Keratinocyte (primary cell): ENCODE results near the gene NANOS1. TPM values are rescaled to one million over a fixed set of nuclear protein-coding genes. Genes with fewer than 3 reads are reported as not detected.

ENCODE experiments used
- DNase-seq: peaks from one replicate; pipeline ENCODE4 v3.0.0-alpha.2; 2011; ENCODE audit warnings: low read depth, missing footprints, low spot score
- FAIRE-seq: peaks from 2 replicates; lab custom pipeline; 2011; peaks lifted over from hg19 to GRCh38; lab: Jason Lieb, UNC
- H2AFZ ChIP-seq: 2 replicates; pipeline ENCODE4 v1.6.0; 2012; ENCODE audit warnings: low read length, control low read depth, inconsistent platforms; ENCODE audit not compliant: control insufficient read depth
- H3K27ac ChIP-seq: 2 replicates; pipeline ENCODE4 v1.5.1; 2011; ENCODE audit warnings: low read length; ENCODE audit not compliant: control insufficient read depth, insufficient read depth
- H3K27me3 ChIP-seq: 3 replicates; pipeline ENCODE4 v1.6.0; 2011; ENCODE audit warnings: low read length; ENCODE audit not compliant: control insufficient read depth, insufficient read depth; ENCODE audit errors: extremely low read depth
- H3K36me3 ChIP-seq, 2 experiments: 2 replicates in 1 of 2; 3 replicates in 1 of 2; pipeline ENCODE4 v1.5.1; 2011; ENCODE audit warnings: low read length in 2 of 2, mild to moderate bottlenecking in 1 of 2; ENCODE audit not compliant: control insufficient read depth in 2 of 2, insufficient read depth in 2 of 2; ENCODE audit errors: extremely low read depth in 1 of 2
- H3K4me1 ChIP-seq: 3 replicates; pipeline ENCODE4 v1.5.1; 2011; ENCODE audit warnings: low read length; ENCODE audit not compliant: control insufficient read depth, insufficient read depth; ENCODE audit errors: extremely low read depth
- H3K4me2 ChIP-seq: 3 replicates; pipeline ENCODE4 v1.6.0; 2011; ENCODE audit warnings: low read depth, low read length; ENCODE audit not compliant: control insufficient read depth, insufficient read depth; ENCODE audit errors: extremely low read depth
- H3K4me3 ChIP-seq, 3 experiments: fragments of 200-600 bp in 1 of 3; sonication (generic) in 1 of 3; 2 replicates in 2 of 3; 3 replicates in 1 of 3; pipeline ENCODE4 v1.5.1; 2011 to 2016; ENCODE audit warnings: low read length in 3 of 3, mild to moderate bottlenecking in 3 of 3, control low read depth in 2 of 3, inconsistent platforms in 1 of 3, low read depth in 1 of 3, mixed read lengths in 1 of 3, mixed run types in 1 of 3, moderate library complexity in 1 of 3; ENCODE audit not compliant: control insufficient read depth in 2 of 3, insufficient read depth in 2 of 3; ENCODE audit errors: extremely low read depth in 1 of 3
- H3K79me2 ChIP-seq: 2 replicates; pipeline ENCODE4 v1.6.0; 2012; ENCODE audit warnings: low read length; ENCODE audit not compliant: control insufficient read depth, insufficient read depth
- H3K9ac ChIP-seq: 3 replicates; pipeline ENCODE4 v1.6.0; 2011; ENCODE audit warnings: low read length; ENCODE audit not compliant: control insufficient read depth, insufficient read depth; ENCODE audit errors: extremely low read depth
- H3K9me1 ChIP-seq: 3 replicates; pipeline ENCODE4 v1.6.0; 2011; ENCODE audit warnings: low read length; ENCODE audit not compliant: control insufficient read depth, insufficient read depth; ENCODE audit errors: extremely low read depth
- H3K9me3 ChIP-seq: 2 replicates; pipeline ENCODE4 v1.5.1; 2012; ENCODE audit warnings: low read depth, low read length; ENCODE audit not compliant: control insufficient read depth
- H4K20me1 ChIP-seq: 3 replicates; pipeline ENCODE4 v1.6.0; 2011; ENCODE audit warnings: low read length; ENCODE audit not compliant: control insufficient read depth, insufficient read depth; ENCODE audit errors: extremely low read depth
- EZH2 ChIP-seq: IDR thresholded peaks from one replicate; pipeline ENCODE4 v1.6.1; 2012; ENCODE audit warnings: inconsistent platforms, mild to moderate bottlenecking, low read length, moderate library complexity
- dilution Hi-C: fragments of 300-500 bp; cut with MboI; formaldehyde crosslinking; loops from one replicate; pipeline ENCODE4 v1.7.0; 2020; ENCODE audit warnings: low sequenced_read_pairs; ENCODE audit not compliant: extremely low pct_ligation_motif_present
- polyA plus RNA-seq, 5 experiments: library from polyadenylated mRNA; depleted of rRNA in 3 of 5; stranded (reverse) in 3 of 5; stranded (forward) in 1 of 5; unstranded in 1 of 5; fragments of >200 nt; gene quantifications; 1 replicate in 1 of 5; 2 replicates in 3 of 5; 3 replicates in 1 of 5; pipeline versions ENCODE4 v1.2.1 to v1.2.3, GENCODE V29; 2011 to 2012; ENCODE audit warnings: missing spikeins in 2 of 5, low read depth in 1 of 5, low replicate concordance in 1 of 5
- TF ChIP-seq, protein P1 (sequence below), 3 experiments: IDR thresholded peaks in 1 of 3; conservative IDR thresholded peaks in 1 of 3; optimal IDR thresholded peaks in 1 of 3; 2 replicates in 2 of 3; 3 replicates in 1 of 3; pipeline versions ENCODE3 to v1.5.1; 2011; ENCODE audit warnings: low read length in 3 of 3, mild to moderate bottlenecking in 3 of 3, moderate library complexity in 2 of 3, control low read depth in 1 of 3, inconsistent platforms in 1 of 3; ENCODE audit not compliant: insufficient read depth in 2 of 3; ENCODE audit errors: extremely low read depth in 1 of 3

The NANOS1 gene
- polyA plus RNA-seq, 1 donor (not counting 4 experiments of a cell fraction or from before 2014, with no cell fraction given), result 2.1 TPM

DNA sequence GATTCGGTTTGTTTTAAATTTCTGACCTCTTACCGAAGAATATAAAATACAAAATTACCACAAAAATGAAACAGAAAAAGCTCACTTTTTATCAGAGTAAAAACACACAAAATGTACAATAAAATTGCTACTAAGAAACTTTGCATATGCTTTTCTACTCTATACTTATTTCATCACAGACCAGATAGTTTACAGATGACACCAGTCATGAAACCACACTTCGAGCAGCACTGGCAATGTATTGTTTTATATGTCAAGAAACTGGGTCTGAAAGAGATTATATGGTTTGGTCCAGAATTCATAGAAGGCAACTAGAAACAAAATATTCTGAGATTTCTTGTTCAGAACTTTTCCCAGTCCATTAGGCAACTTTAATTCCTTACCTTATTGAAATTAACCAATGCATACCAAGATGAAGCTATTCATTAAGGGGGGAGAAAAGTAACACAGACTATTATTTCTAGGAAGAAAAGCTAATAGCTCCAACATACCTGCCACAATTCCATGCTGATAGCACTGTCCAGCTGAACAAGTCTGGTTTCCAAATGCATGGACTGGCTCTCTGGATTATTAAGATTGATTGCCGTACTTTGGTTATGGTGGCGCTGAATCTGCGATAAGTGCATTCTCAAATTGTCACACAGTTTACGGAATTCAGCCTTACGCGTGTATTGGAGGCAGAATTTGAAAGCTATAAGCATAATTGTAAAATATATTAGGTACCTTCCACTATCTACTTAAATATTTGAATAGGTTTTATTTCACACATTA is 41.1 kb downstream of the NANOS1 start:
- no peak for DNase-seq
- Histone ChIP-seq H2AFZ (no peak overlapping the region), H4K20me1 (peaks cover 24% of the 10 kb centered on the region), H3K79me2 (peaks cover 90% of the 10 kb centered on the region), H3K9me3 (no peaks in the 10 kb centered on the region), H3K27ac (no peak overlapping the region), H3K27me3 (no peaks in the 10 kb centered on the region), H3K4me3 (no peak overlapping the region), H3K9me1 (no peaks in the 10 kb centered on the region), H3K9ac (no peak overlapping the region), H3K36me3 (peaks cover 22 to 34% of the 10 kb centered on the region in 2 experiments), H3K4me1 (no peaks in the 10 kb centered on the region), H3K4me2 (no peak overlapping the region)
- no peak for TF ChIP-seq EZH2
- TF ChIP-seq, protein P1, sequence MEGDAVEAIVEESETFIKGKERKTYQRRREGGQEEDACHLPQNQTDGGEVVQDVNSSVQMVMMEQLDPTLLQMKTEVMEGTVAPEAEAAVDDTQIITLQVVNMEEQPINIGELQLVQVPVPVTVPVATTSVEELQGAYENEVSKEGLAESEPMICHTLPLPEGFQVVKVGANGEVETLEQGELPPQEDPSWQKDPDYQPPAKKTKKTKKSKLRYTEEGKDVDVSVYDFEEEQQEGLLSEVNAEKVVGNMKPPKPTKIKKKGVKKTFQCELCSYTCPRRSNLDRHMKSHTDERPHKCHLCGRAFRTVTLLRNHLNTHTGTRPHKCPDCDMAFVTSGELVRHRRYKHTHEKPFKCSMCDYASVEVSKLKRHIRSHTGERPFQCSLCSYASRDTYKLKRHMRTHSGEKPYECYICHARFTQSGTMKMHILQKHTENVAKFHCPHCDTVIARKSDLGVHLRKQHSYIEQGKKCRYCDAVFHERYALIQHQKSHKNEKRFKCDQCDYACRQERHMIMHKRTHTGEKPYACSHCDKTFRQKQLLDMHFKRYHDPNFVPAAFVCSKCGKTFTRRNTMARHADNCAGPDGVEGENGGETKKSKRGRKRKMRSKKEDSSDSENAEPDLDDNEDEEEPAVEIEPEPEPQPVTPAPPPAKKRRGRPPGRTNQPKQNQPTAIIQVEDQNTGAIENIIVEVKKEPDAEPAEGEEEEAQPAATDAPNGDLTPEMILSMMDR (optimal IDR thresholded peaks at IDR 0.05 in 1 of 3, IDR thresholded peaks at IDR 0.05 in 1 of 3, conservative IDR thresholded peaks at IDR 0.05 in 1 of 3; ENCODE audit: extremely low read depth in 1 of 3, insufficient read depth in 2 of 3, low read length in 3 of 3), result no peak
- dilution Hi-C loops, result no loop called here
- FAIRE-seq, result no peak

DNA sequence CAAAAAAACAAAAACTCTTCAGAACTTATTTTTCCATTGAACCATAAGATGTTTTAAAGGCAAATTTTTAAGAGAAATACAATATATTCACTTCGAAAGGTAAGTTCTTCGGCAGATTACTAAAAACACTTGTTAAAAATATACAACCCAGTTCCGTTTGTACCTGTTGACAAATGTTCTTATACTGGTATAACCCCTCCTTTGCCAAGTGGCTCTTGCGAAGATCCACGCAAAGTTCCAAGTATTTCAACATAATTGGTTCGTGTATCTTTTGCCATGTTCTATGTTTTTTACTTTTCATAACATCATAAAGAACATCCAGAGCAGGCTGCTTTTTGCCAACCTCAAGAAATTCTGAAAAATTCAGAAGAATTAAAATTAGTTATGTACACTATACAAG is 44.1 kb downstream of the NANOS1 start:
- peaks cover 95% of the 10 kb centered on the region for H3K79me2 ChIP-seq
- H2AFZ ChIP-seq, result no peak overlapping the region
- DNase-seq (no peak), FAIRE-seq (no peak)
- H3K4me2 ChIP-seq, result no peak overlapping the region
- H4K20me1 ChIP-seq, result peaks cover 38% of the 10 kb centered on the region
- no peaks in the 10 kb centered on the region for H3K9me3 ChIP-seq
- no peaks in the 10 kb centered on the region for H3K27me3 ChIP-seq
- H3K9me1 ChIP-seq, result no peaks in the 10 kb centered on the region
- no peak overlapping the region for H3K27ac ChIP-seq
- dilution Hi-C loops, result no loop called here
- H3K9ac ChIP-seq, result no peak overlapping the region
- TF ChIP-seq, protein P1 (optimal IDR thresholded peaks at IDR 0.05 in 1 of 3, IDR thresholded peaks at IDR 0.05 in 1 of 3, conservative IDR thresholded peaks at IDR 0.05 in 1 of 3; ENCODE audit: extremely low read depth in 1 of 3, insufficient read depth in 2 of 3, low read length in 3 of 3), result no peak
- TF ChIP-seq EZH2, result no peak
- peaks cover 13 to 20% of the 10 kb centered on the region in 2 experiments for H3K36me3 ChIP-seq
- no peak overlapping the region for H3K4me3 ChIP-seq
- peaks cover 11% of the 10 kb centered on the region for H3K4me1 ChIP-seq
